Measurements from ENCODE around the gene ETV6. TPM values are rescaled to one million over a fixed set of nuclear protein-coding genes. Genes with fewer than 3 reads are reported as not detected.

The ETV6 gene
- total RNA-seq, 1 donor from 2014 or later, result 117 TPM

DNA sequence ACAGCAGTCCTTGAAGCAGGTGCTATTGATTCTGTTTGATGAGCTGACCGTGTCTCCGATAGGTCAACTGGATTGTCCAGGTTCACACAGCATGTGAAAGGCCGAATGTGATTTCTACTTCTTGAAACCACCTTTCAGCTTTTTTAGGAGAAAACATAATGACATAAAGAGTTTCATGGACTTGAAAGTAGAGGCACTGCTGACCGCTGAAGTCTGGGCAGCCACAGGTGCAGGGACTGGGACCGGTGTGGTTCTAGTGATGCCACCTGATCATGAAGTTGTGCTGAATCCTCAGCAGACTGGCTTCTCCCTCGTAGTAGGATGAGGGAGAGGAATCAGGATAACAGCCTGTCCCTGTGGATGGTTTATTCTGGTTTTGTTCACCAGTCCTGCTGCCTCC is 108.1 kb downstream of the ETV6 start:
- Mint-ChIP-seq H3K9me3 (no peaks in the 10 kb centered on the region), H3K4me1 (ENCODE audit: low read depth) (peaks cover 74% of the 10 kb centered on the region), H3K27me3 (ENCODE audit: insufficient read depth) (no peaks in the 10 kb centered on the region), H3K4me3 (no peak overlapping the region), H3K27ac (no peak overlapping the region), H3K36me3 (ENCODE audit: low read depth) (peaks cover 58% of the 10 kb centered on the region)
- intact Hi-C loops (cut with micrococcal nuclease), result no loop called here
- no peak for DNase-seq (ENCODE audit: low spot score)

DNA sequence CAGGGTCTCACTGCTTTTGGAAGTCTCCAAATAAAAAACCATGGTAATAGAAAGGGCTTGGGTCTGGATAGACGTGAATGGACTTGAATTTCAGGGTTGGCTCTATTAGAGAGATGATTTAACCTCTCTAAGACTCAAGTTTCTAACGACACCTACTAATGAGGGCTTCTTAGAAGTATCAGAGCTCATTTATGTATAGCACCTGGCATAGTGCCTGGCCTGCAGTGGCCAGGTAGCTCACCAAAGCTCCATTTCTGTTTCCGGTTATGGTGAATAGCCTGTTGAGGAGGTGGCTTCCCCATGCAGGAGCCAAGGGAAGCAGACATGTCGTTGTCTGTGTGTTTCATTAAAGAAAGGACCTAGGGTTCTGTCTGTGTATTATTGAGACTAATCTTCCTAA is 108.6 kb downstream of the ETV6 start:
- peaks cover 57% of the 10 kb centered on the region for H3K36me3 Mint-ChIP-seq (ENCODE audit: low read depth)
- intact Hi-C loops (cut with micrococcal nuclease), result loop anchor here (2.0 kb wide), 1 partner anchor 13 kb away; no protein-coding TSS in a partner anchor
- no peak for DNase-seq (ENCODE audit: low spot score)
- peak overlapping the region; percentile 49 for H3K27ac Mint-ChIP-seq
- H3K9me3 Mint-ChIP-seq, result no peaks in the 10 kb centered on the region
- no peaks in the 10 kb centered on the region for H3K27me3 Mint-ChIP-seq (ENCODE audit: insufficient read depth)
- no peak overlapping the region for H3K4me3 Mint-ChIP-seq
- peaks cover 75% of the 10 kb centered on the region for H3K4me1 Mint-ChIP-seq (ENCODE audit: low read depth)

GRCh38 chr12:11758510-11759493 is 109.3 kb downstream of the ETV6 start:
- intact Hi-C loops (cut with micrococcal nuclease), result loop anchor here (2.0 kb wide), 1 partner anchor 14 kb away; no protein-coding TSS in a partner anchor
- H3K36me3 Mint-ChIP-seq (ENCODE audit: low read depth), result peaks cover 56% of the 10 kb centered on the region
- peak overlapping the region; percentile 49 for H3K27ac Mint-ChIP-seq

DNA sequence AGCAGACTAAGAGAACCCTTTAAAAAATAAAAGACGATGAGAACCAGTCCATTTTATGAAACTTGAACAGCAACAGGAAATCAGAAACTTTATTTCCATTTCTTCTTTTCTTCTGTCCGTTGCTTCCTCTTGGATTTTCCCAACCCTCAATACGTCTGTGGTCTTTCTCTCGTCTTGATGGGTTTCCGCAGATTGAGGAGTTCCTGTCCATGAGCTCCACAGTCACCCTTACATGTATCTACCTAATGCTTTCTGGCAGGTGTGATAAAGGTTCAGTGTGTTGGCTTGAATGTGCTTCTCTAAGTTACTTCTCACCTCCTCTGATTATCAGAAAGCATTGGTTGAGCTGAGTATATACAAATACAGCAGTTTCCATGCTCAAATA is 110.0 kb downstream of the ETV6 start:
- no peak overlapping the region for H3K27ac Mint-ChIP-seq
- H3K4me1 Mint-ChIP-seq (ENCODE audit: low read depth), result peaks cover 75% of the 10 kb centered on the region
- no peaks in the 10 kb centered on the region for H3K27me3 Mint-ChIP-seq (ENCODE audit: insufficient read depth)
- no peak overlapping the region for H3K4me3 Mint-ChIP-seq
- H3K9me3 Mint-ChIP-seq, result no peaks in the 10 kb centered on the region
- intact Hi-C loops (cut with micrococcal nuclease), result loop anchor here (2.0 kb wide), 1 partner anchor 15 kb away; no protein-coding TSS in a partner anchor
- no peak for DNase-seq (ENCODE audit: low spot score)
- peaks cover 56% of the 10 kb centered on the region for H3K36me3 Mint-ChIP-seq (ENCODE audit: low read depth)

More at GRCh38 chr12:11758510-11759493, 109.3 kb downstream of the ETV6 start:
- Mint-ChIP-seq H3K27me3 (ENCODE audit: insufficient read depth) (no peaks in the 10 kb centered on the region), H3K9me3 (no peaks in the 10 kb centered on the region), H3K4me3 (no peak overlapping the region), H3K4me1 (ENCODE audit: low read depth) (peaks cover 75% of the 10 kb centered on the region)
- DNase-seq (ENCODE audit: low spot score), result no peak

- Mint-ChIP-seq H3K4me1 (ENCODE audit: low read depth) (peaks cover 76% of the 10 kb centered on the region), H3K27ac (no peak overlapping the region), H3K27me3 (ENCODE audit: insufficient read depth) (no peaks in the 10 kb centered on the region), H3K4me3 (no peak overlapping the region), H3K36me3 (ENCODE audit: low read depth) (peaks cover 53% of the 10 kb centered on the region), H3K9me3 (no peaks in the 10 kb centered on the region)
- intact Hi-C loops (cut with micrococcal nuclease), result loop anchor here (2.0 kb wide), 1 partner anchor 15 kb away; no protein-coding TSS in a partner anchor
- DNase-seq (ENCODE audit: low spot score), result no peak
Measured at GRCh38 chr12:11759899-11760298, 110.4 kb downstream of the ETV6 start.

GRCh38 chr12:11761869-11762567 is 112.5 kb downstream of the ETV6 start:
- Mint-ChIP-seq H3K9me3 (no peaks in the 10 kb centered on the region), H3K27me3 (ENCODE audit: insufficient read depth) (no peaks in the 10 kb centered on the region), H3K36me3 (ENCODE audit: low read depth) (peaks cover 43% of the 10 kb centered on the region), H3K27ac (peak overlapping the region; percentile 55), H3K4me3 (no peak overlapping the region), H3K4me1 (ENCODE audit: low read depth) (peaks cover 80% of the 10 kb centered on the region)
- intact Hi-C loops (cut with micrococcal nuclease), result no loop called here
- DNase-seq (ENCODE audit: low spot score), result no peak

DNA sequence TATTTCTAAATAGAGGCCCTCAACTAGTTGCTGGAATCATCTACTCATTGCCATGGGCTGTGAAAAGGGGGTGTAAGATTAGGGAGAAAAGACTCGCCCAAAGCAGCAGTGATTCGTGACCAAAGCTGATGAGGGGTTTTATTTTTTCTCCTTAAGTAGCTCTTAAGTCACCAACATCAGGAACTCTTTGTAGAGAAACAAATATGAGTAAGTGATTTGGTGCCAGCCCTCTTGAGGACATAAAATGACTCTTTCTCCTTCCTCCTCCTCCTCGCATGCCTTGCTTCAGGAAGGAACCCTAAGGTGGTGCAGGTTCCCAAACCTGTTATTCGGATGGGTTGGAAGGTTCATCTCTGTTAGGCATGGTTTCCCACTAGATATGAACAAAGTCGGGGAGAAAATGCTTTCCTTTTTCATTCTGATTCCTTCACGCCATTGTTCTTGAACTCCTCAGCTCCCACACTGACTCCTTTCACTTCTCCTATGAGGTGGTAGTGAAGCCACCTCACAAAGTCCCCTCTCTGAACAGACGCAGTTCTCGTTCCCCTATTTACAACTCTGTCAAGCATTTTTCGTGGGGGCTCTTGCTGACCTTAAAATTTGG is 113.4 kb downstream of the ETV6 start:
- Mint-ChIP-seq H3K27me3 (ENCODE audit: insufficient read depth) (no peaks in the 10 kb centered on the region), H3K4me3 (peak overlapping the region; percentile 3)
- intact Hi-C loops (cut with micrococcal nuclease), result no loop called here

DNA sequence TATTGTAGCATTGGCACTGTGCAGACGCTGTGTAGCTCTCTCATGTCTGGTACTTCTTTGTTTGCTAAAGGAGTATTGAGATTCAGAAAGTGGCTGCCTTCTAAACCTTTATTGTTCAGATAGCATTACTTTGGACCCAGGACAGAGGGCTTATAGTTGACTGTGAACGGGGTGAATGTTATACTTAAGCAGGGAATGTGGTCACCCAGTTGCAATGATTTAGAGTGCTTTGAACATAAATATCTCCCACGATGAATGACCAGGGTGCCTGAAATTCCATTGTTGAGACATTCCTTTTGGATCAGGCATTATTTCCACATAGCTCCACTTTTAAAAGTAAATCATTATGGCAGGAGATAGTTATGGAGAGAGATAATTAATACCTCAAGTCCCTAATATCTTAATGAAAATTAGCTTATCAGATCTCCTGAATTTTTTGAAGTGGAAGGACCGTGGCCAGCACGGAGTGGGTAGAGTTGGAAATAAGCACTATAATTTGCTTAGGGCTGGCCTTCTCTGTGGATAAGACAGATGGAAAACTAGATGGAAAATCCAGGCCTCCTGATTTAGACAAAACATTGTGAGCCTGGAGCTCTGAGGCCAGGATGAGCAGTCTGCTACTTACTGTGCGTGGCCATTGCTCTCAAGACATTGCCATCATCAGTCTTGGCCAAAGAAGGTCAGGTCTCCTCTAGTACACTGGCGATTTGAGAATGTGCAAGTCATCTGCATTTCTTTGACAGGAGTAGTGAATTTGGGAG is 114.5 kb downstream of the ETV6 start:
- H3K36me3 Mint-ChIP-seq (ENCODE audit: low read depth), result peaks cover 52% of the 10 kb centered on the region
- DNase-seq (ENCODE audit: low spot score), result no peak
- no peaks in the 10 kb centered on the region for H3K27me3 Mint-ChIP-seq (ENCODE audit: insufficient read depth)
- H3K4me3 Mint-ChIP-seq, result no peak overlapping the region
- H3K9me3 Mint-ChIP-seq, result no peaks in the 10 kb centered on the region
- H3K27ac Mint-ChIP-seq, result peak overlapping the region; percentile 93
- peaks cover 99% of the 10 kb centered on the region for H3K4me1 Mint-ChIP-seq (ENCODE audit: low read depth)
- intact Hi-C loops (cut with micrococcal nuclease), result loop anchor here (2.0 kb wide), 2 partner anchors 49 to 51 kb away; no protein-coding TSS in a partner anchor

More for the DNA sequence above, 113.4 kb downstream of the ETV6 start:
- Mint-ChIP-seq H3K9me3 (no peaks in the 10 kb centered on the region), H3K27ac (peak overlapping the region; percentile 55), H3K4me1 (ENCODE audit: low read depth) (peaks cover 88% of the 10 kb centered on the region), H3K36me3 (ENCODE audit: low read depth) (peaks cover 48% of the 10 kb centered on the region)
- DNase-seq (ENCODE audit: low spot score), result no peak

DNA sequence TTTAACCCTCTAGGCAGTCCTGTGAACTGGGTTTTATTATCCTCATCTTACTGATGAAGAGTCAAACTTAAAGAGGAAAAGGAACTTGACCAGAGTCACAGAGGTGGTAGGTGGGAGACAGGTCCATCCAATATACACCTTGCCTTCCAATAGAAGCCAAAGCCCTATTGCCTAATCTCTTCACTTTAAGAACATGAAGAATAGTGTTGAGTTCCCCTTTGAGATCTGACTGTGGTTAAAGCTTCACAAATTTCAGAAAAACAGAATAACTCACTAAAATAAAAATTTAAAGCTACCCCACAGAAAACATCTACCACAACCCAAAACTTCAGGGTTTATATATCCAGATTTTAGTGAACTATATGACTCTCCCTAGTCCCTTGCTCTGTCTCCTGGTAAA is 115.4 kb downstream of the ETV6 start:
- intact Hi-C loops (cut with micrococcal nuclease), result loop anchor here (1.0 to 2.0 kb wide), 7 partner anchors 34 to 242 kb away; no protein-coding TSS in a partner anchor
- peak overlapping the region; percentile 47 for H3K4me3 Mint-ChIP-seq

GRCh38 chr12:11765421-11765816 is 115.9 kb downstream of the ETV6 start:
- intact Hi-C loops (cut with micrococcal nuclease), result loop anchor here (1.0 to 2.0 kb wide), 7 partner anchors 34 to 242 kb away; no protein-coding TSS in a partner anchor
- Mint-ChIP-seq H3K27ac (peak overlapping the region; percentile 93), H3K9me3 (no peaks in the 10 kb centered on the region), H3K36me3 (ENCODE audit: low read depth) (peaks cover 59% of the 10 kb centered on the region), H3K4me3 (peak overlapping the region; percentile 47), H3K27me3 (ENCODE audit: insufficient read depth) (no peaks in the 10 kb centered on the region), H3K4me1 (ENCODE audit: low read depth) (peaks cover 100% of the 10 kb centered on the region)
- DNase-seq (ENCODE audit: low spot score), result no peak

More for the DNA sequence above, 115.4 kb downstream of the ETV6 start:
- H3K27ac Mint-ChIP-seq, result peak overlapping the region; percentile 93
- H3K27me3 Mint-ChIP-seq (ENCODE audit: insufficient read depth), result no peaks in the 10 kb centered on the region
- no peaks in the 10 kb centered on the region for H3K9me3 Mint-ChIP-seq
- peaks cover 59% of the 10 kb centered on the region for H3K36me3 Mint-ChIP-seq (ENCODE audit: low read depth)
- peaks cover 100% of the 10 kb centered on the region for H3K4me1 Mint-ChIP-seq (ENCODE audit: low read depth)
- no peak for DNase-seq (ENCODE audit: low spot score)

GRCh38 chr12:11765817-11766794 is 116.6 kb downstream of the ETV6 start:
- Mint-ChIP-seq H3K4me1 (ENCODE audit: low read depth) (peaks cover 100% of the 10 kb centered on the region), H3K27me3 (ENCODE audit: insufficient read depth) (no peaks in the 10 kb centered on the region), H3K27ac (peak overlapping the region; percentile 93), H3K9me3 (no peaks in the 10 kb centered on the region), H3K36me3 (ENCODE audit: low read depth) (peaks cover 57% of the 10 kb centered on the region), H3K4me3 (peak overlapping the region; percentile 47)
- peak; percentile 19 for DNase-seq (ENCODE audit: low spot score)
- intact Hi-C loops (cut with micrococcal nuclease), result loop anchor here (1.0 to 2.0 kb wide), 12 partner anchors 15 to 241 kb away; partner anchors contain the start of gene ETV6

Measured in activated T-helper 1 cell treated with anti-CD3 and anti-CD28 coated beads, Interleukin-12 subunit alpha, Interleukin-12 subunit beta, Interleukin-2, Interleukin-4 antibody, amounts not matched to agents 30 ng/mL and 10 ng/mL and 1 ng/mL, durations not matched to agents 14 hours and 24 hours and 36 hours (primary cell).